Measurements from ENCODE around the gene ARL5C.

ARL5C gene

GRCh38 chr17:39165841-39166349 is at the start of gene ARL5C:
ARL5C (minus strand) TSS chr17:39166161; CDS start chr17:39165760, 401 bp downstream.
- no peak for DNase-seq

DNA sequence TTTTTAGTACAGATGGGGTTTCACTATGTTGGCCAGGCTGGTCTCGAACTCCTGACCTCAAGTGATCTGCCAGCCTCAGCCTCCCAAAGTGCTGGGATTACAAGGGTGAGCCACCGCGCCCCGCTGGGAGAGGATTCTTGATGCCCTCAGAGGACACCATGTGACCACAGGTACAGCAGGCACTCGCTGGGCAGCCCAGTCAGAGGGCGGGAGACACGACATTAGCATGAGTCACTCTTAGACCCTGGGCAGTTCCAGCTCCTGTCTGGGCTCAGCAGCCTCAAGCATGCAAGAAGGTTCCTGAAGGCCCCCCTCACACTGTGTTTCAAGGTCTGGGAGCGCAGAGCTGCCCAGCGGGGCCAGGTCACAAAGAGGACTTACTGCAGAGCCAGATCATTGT is 47.9 kb upstream of the ARL5C start:
- DNase-seq, result no peak

GRCh38 chr17:39212841-39213480 is 47.0 kb upstream of the ARL5C start:
- DNase-seq, result no peak

GRCh38 chr17:39212195-39212810 is 46.3 kb upstream of the ARL5C start:
- no peak for DNase-seq

GRCh38 chr17:39210093-39210434 is 44.1 kb upstream of the ARL5C start:
- no peak for DNase-seq

DNA sequence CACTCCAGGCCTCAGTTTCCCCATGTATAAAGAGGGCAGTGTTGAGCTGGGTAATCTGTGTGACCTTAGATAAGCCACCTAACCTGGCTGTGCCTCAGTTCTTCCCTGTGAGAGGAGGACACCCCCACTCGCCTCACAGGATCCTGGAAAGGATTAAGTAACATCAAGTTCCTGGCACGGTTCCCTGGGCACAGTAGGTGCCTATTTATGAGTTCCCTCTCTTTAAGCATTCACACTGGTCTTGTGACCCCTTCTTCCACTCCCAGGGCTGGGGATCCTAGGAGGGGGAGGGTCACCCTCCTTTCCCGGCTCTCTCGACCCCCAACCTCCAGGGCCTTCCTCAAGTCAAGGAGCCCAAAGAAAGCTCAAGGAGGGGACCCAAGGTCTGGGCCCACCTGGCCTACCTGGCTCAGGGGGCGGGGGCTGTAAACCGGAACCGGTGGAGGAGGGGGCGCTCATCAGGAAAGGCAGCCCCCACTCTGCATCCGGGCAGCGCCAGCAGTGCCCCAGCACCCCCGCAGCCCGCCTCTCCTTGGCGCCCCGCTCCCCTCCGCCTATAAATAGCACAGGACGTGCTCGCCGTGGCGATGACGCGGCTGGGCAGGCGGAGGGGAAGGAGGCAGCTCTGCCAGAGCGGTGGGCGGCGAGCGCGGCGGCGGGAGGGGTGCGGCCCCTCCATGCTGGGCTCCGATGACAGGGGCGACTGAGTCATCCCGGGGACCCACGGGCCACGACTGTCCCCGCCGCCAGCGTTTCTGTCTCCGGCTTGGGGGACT is 43.5 kb upstream of the ARL5C start:
- DNase-seq, result peak; percentile 73

DNA sequence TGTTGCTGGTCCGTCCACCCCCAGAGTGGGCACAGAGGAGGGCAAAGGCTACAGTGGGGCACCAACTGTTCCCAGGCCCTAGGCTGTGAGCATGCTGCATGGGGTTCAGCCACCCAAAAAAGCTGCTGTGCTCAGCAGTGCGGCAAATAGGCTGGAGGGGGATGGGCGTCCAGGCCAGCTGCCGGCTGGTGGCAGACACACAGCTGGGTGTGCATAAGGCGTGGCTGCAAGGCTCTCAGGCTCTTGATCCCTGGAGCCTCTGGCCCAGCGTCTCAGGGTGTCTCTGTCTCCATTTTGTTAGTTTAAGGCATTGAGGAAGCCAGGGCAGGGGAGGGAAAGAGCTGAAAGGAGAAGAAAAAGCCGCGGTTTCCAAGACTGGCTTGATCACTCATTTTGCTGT is 42.9 kb upstream of the ARL5C start:
- no peak for DNase-seq

DNA sequence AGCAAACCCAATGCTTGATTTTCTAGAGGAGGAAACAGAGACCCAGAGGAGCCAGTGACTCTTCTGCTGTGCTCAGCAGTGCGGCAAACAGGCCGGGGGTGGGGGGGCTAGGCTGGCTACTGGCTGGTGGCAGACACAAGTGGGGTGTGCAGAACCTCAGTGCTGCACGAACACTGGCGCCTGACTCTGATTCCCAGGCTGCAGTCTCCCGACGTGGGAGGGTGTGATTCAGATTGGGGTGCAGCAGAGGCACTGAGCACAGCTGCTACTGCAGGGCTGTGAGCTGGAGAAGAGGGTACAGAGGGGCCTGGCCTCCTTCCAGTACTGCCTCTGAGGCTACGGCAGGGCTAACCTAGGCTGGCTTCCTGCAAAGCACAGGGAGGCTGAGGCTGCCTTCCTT is 42.2 kb upstream of the ARL5C start:
- DNase-seq, result no peak

GRCh38 chr17:39205112-39205526 is 39.2 kb upstream of the ARL5C start:
- no peak for DNase-seq

GRCh38 chr17:39204245-39204644 is 38.3 kb upstream of the ARL5C start:
- no peak for DNase-seq

DNA sequence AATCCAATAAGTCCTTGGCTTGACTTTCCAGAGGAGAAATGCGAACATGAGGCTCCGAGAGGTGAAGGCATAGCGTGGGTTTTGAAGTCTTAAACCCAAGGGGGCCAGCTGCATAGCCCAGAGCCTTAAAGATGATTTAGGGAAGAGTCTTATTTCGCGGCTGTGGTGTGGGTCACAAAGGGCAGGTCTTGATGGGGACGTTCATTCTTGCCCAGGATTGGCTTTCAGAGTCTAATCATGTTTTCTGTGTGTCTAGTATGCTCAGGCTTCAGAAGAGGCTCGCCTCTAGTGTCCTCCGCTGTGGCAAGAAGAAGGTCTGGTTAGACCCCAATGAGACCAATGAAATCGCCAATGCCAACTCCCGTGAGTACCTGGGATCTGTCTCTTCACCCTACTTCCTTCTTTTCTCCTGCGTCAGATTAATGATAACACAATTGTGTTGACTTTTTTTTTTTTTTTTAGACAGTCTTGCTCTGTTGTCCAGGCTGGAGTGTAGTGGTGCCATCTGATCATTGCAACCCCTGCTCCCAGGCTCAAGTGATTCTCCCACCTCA is 35.1 kb upstream of the ARL5C start:
- DNase-seq, result no peak

DNA sequence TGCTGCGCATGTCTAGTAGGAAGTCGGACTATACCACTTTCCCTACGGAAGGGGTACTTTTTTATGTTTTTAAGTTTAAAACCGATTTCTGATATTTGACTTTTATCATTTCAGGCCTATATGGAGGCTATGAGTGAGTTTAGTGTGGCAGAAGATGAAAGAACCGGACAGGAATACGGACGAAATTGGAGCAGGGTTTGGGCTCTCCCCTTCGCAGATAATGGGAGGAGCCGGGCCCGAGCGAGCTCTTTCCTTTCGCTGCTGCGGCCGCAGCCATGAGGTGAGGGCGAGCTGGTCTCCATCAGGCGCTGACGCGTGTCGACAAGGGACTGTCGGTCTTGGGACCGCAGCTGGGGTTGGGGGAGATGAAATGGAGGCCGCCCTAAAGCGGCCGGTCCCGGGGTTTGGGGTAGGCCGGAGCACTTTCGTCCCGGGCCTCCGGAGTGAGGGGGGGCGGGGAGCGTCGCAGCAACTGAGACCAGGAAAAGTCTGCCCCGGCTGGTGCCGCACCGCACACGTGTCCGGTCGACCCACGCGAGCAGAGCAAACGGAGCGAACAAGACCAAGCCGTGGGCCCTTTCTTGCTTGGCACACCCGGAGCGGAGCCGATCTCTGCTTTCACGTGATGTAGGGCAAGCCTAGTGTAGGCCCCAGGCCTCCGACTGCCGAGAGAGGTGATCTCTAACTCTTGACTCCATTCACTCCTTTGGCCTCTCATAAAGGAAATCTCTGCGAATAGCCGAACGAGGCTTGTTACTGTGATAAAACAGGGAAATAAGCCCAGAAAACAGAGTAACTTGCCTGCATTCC is 34.3 kb upstream of the ARL5C start, which contains the start of gene RPL19:
Gene RPL19, plus strand, starts transcription at position 214 of the 810 bp plus-strand sequence. Its CDS starts 62 bp downstream, at position 276.
- DNase-seq, result peak; percentile 79

DNA sequence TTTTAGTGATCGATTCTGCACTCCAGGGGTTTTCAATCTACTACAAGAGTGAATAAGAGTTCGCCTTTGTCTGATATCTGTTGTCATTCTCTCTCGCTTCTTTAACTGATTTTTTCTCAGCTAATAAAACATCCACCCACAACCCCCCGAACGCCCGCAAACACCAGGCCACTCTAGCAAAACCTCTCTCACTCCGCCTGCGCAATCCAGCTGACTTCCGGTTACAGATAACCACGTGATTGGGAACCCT is 33.8 kb upstream of the ARL5C start:
- peak; percentile 91 for DNase-seq

GRCh38 chr17:39198186-39198566 is 32.2 kb upstream of the ARL5C start:
- no peak for DNase-seq

- DNase-seq, result peak; percentile 67
Observed at GRCh38 chr17:39197380-39198185, 31.6 kb upstream of the ARL5C start, which contains the start of gene CACNB1. CACNB1 (minus strand) TSS chr17:39197669; CDS start chr17:39197495, 174 bp downstream.

DNA sequence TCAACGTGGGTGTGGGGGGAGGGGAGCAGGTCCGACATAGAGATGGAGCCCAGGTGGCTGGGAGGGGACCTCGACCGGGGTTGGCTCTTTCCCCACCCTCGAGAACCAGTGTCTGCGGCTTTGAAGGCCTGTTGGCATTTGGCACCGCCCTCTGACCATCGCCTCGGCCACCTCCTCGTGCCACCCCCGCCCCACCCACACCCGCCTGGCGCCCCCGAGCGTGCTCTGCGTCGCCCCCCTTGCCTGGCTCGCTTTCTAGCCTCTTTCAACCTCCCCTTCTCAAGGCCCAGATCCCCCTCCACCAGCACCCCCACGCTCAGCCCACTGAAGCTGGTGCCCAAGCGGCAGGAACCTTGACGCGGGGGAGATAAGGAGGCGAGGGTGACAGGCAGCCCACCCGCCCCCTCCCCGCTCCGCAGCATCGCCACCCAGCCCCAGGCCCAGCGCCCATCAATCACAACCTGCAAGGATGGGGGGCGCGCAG is 30.9 kb upstream of the ARL5C start:
- DNase-seq, result no peak

DNA sequence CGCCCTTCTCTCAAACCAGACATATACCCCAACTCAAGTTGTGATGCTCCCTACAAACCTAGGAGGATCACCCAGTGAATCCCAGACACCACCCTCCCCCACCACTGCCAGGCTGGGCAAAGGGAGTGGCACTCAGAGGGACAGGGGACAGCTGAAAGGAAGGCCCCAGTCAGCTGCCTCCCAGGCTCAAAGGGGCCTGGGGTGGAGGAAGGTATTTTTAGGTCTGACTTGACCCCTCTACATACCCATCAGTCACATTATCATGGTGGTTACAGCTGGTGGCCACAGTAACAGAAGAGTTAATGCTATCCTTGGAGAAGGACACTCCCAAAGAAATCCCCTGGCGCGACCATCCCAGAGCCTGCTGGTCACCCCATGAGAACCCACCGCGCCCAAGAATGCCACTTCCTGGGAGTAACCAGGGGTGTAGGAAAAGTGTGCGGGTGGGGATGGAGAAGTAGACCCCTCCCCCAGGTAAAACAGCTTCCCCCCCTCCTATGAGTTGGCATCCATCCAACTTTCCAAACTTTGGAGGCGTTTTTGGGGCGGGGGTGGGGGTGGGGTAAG is 30.4 kb upstream of the ARL5C start:
- no peak for DNase-seq

DNA sequence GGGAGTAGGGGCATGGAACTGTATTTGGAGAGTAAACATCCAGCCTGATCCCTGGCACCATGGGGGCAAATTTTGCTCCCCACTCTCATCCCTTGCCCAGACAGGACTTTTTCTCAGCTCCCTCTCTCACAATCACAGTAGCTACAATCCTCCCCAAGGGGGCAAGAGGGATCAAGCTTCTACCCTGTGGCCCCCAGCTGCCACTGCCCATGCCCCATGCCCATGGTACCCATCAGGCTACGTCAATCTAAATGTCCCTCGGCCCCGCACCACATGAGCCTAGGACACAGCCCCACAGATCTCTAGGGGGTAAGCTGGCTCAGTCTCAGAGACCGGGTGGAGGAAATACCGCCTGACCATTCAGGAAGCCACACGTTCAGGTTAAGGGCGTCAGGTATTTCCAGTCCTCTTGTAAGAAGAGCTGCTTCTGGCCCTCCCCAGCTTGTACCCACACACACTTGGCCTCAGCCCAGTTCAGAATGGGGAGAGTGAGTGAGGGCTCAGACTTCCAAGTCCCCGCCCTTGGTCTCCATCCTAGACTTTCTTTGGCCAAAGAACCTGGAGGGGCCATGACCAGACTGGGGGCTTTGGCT is 29.7 kb upstream of the ARL5C start:
- no peak for DNase-seq

DNA sequence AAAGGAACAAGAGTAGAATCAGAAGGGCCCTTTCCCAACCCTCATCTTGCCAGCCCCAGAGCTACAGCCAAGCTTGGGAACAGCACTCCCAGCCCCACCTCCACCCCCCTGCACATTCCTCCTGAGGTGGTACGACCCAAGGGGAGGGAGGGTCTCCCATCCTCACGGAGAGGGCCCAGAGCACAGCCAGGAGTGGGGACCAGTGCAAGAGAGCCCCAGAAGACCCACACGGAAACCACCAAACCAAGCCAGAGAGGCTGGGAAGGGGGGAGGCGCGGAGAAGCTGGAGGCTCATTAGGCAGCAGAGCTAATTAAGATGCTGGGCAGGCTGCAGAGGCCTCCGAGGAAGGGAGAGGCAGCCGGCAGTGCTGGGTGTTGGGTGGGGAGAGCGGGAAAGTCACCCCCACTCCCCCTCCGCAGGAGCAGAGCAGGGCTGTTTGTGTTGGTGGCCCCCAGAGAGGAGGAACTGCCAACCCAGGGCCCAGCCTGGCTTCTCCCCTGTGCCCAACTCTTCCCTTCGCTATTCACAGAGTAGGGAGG is 29.1 kb upstream of the ARL5C start:
- no peak for DNase-seq

DNA sequence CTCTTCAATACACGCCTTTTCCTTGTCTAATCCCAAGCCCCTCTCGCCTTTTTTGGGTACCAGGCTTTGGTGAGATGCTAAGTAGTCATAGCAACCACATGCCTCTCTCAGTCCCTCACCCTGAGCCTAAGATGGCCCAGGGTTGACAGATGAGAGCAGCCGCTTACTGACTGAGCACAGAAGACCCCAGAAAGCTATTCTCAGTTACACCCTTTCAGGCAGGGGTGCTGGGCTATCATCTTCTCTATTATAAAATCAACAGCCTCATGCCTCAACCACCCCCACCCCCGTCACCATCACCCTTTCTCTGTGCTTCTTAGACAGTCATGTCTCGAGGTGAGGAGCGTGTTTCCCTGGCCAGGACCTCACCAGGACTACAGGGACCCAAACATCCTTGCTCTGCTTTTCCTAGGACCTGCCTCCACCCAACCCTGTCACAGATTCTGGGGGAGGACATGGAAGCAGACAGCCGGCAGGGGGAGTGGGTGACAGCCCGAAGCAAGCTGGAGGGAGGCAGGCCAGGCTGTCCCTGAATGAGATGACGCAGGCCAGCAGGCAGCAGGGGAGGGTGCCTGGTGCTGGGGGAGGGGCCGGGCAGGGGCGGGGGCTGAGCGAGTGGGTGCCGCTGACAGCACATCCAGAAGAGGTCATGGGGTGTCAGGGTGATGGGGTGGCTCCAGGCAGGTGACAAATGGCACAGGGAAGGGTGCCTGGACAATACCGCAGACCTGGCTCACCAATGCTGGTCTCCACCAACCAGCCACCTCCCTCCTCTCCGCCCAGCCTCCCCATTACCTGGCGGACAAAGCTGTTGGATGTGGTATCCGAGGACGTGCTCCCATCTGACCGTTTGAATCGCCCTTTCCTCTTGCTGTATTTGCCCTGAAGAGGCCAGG is 28.4 kb upstream of the ARL5C start:
- no peak for DNase-seq
